Body of pancreas (tissue), 4 donors: ENCODE results near the gene RAP1GAP2. TPM values are rescaled to one million over a fixed set of nuclear protein-coding genes. Genes with fewer than 3 reads are reported as not detected.

Experiments
- ATAC-seq: fragments of 150-250 bp; one replicate; pipeline ENCODE4 v1.9.1; 2016
- DNase-seq, 4 donors: peaks; one replicate each; pipeline ENCODE4 v3.0.0-alpha.2; 2019
- H3K27ac ChIP-seq, 4 donors: fragments of 200-600 bp; sonication (generic); 1 replicate in 3 of 4; 2 replicates in 1 of 4; pipeline versions ENCODE4 v1.5.1 to v1.6.1; 2016 to 2019; ENCODE audit warnings: mild to moderate bottlenecking in 1 of 4, mixed read lengths in 1 of 4, moderate library complexity in 1 of 4
- H3K27me3 ChIP-seq, 2 donors: fragments of 200-600 bp; sonication (generic); one replicate each; pipeline ENCODE4 v1.6.0; 2016; ENCODE audit warnings: mild to moderate bottlenecking in 1 of 2
- H3K36me3 ChIP-seq, 2 donors: fragments of 200-600 bp; sonication (generic); replicated peaks in 1 of 2; 2 replicates each; pipeline ENCODE4 v1.5.1; 2016; ENCODE audit warnings: low read depth in 2 of 2; ENCODE audit not compliant: insufficient read depth in 1 of 2
- H3K4me1 ChIP-seq: fragments of 200-600 bp; sonication (generic); one replicate; pipeline ENCODE4 v1.6.0; 2016
- H3K4me3 ChIP-seq, 2 donors: fragments of 200-600 bp; sonication (generic); 1 replicate in 1 of 2; 2 replicates in 1 of 2; pipeline ENCODE4 v1.5.1; 2016 to 2019
- H3K9me3 ChIP-seq, 3 donors: fragments of 200-600 bp; sonication (generic); 1 replicate in 2 of 3; 2 replicates in 1 of 3; pipeline ENCODE4 v1.5.1; 2016
- CTCF ChIP-seq, 7 experiments: fragments of 450-650 bp in 4 of 7; fragments of 200-600 bp in 3 of 7; sonication (generic) in 3 of 7; IDR thresholded peaks; one replicate each; pipeline ENCODE4 v1.5.1; 2016 to 2019; ENCODE audit warnings: antibody characterized with exemption in 7 of 7
- POLR2A ChIP-seq, 3 donors: fragments of 450-650 bp; IDR thresholded peaks; one replicate each; pipeline ENCODE4 v1.6.1; 2016; ENCODE audit warnings: antibody characterized with exemption in 3 of 3, mild to moderate bottlenecking in 2 of 3
- WGBS, 2 donors: methylation state at CpG; one replicate each; pipeline ENCODE4 v1.1.5; 2017; 5-methylcytosine and 5-hydroxymethylcytosine counted together
- intact Hi-C: fragments of 100-400 bp; cut with DNase I; formaldehyde crosslinking; loops from one replicate; pipeline ENCODE4 v1.15.1; 2023
- total RNA-seq, 2 donors: library from RNA; depleted of rRNA; stranded (reverse); fragments of >200 nt; gene quantifications; one replicate each; pipeline ENCODE4 v1.1.0, GENCODE V29; 2016

RAP1GAP2 gene
- total RNA-seq, 2 donors from 2014 or later, result 21.8 to 81.1 TPM

GRCh38 chr17:2794111-2794803, 2.0 kb upstream of the RAP1GAP2 start:
- Histone ChIP-seq H3K27me3 (no peaks in the 10 kb centered on the region), H3K4me3 (no peak overlapping the region), H3K9me3 (no peaks in the 10 kb centered on the region), H3K36me3 (no peaks in the 10 kb centered on the region), H3K4me1 (no peaks in the 10 kb centered on the region), H3K27ac (no peak overlapping the region)
- DNase-seq, result no peak
- no peak for ATAC-seq
- TF ChIP-seq CTCF (IDR thresholded peaks at IDR 0.05), result no peak
- TF ChIP-seq POLR2A (IDR thresholded peaks at IDR 0.05), result no peak
- WGBS, 2 donors, result 81 to 82% methylated on average over 3 to 6 of the region's 6 CpGs
- intact Hi-C loops, result no loop called here

GRCh38 chr17:2795441-2796163, 636 bp upstream of the RAP1GAP2 start:
- no peaks in the 10 kb centered on the region for H3K4me1 ChIP-seq
- DNase-seq (no peak), ATAC-seq (no peak)
- H3K9me3 ChIP-seq, result no peaks in the 10 kb centered on the region
- 73 to 87% methylated on average over 19 to 27 of the region's 28 CpGs for WGBS, 2 donors
- H3K36me3 ChIP-seq, result no peaks in the 10 kb centered on the region
- no peak overlapping the region for H3K4me3 ChIP-seq
- no peak for TF ChIP-seq CTCF (IDR thresholded peaks at IDR 0.05)
- no peak for TF ChIP-seq POLR2A (IDR thresholded peaks at IDR 0.05)
- no peak overlapping the region for H3K27ac ChIP-seq
- H3K27me3 ChIP-seq, result no peaks in the 10 kb centered on the region
- intact Hi-C loops, result no loop called here

- no peak overlapping the region for H3K4me3 ChIP-seq
- no peak overlapping the region for H3K27ac ChIP-seq
- intact Hi-C loops, result no loop called here
- no peaks in the 10 kb centered on the region for H3K9me3 ChIP-seq
- WGBS, 2 donors, result 59 to 68% methylated on average over 14 to 15 of the region's 15 CpGs
- H3K27me3 ChIP-seq, result no peaks in the 10 kb centered on the region
- no peak for ATAC-seq
- TF ChIP-seq POLR2A (IDR thresholded peaks at IDR 0.05) (no peak), CTCF (IDR thresholded peaks at IDR 0.05) (no peak)
- H3K4me1 ChIP-seq, result no peaks in the 10 kb centered on the region
- no peaks in the 10 kb centered on the region for H3K36me3 ChIP-seq
- DNase-seq, result no peak
These were observed 988 bp downstream of the RAP1GAP2 start for GRCh38 chr17:2797226-2797625.

- Histone ChIP-seq H3K27ac (no peak overlapping the region), H3K36me3 (no peaks in the 10 kb centered on the region), H3K27me3 (no peaks in the 10 kb centered on the region), H3K9me3 (no peaks in the 10 kb centered on the region), H3K4me3 (no peak overlapping the region), H3K4me1 (no peaks in the 10 kb centered on the region)
- ATAC-seq (no peak), DNase-seq (peak in 1 of 4 donors; percentile 42)
- TF ChIP-seq POLR2A (IDR thresholded peaks at IDR 0.05) (no peak), CTCF (IDR thresholded peaks at IDR 0.05) (no peak)
- 49 to 58% methylated on average over 6 to 11 of the region's 11 CpGs for WGBS, 2 donors
- intact Hi-C loops, result no loop called here
These were observed 1.4 kb downstream of the RAP1GAP2 start for GRCh38 chr17:2797637-2798036.
